Nucleus accumbens (tissue), 56 donors: ENCODE measurements around the gene DHH.
"Not testable (repeated sequence)": the region's sequence is repeated elsewhere in the genome, so short reads cannot be mapped to it uniquely, and the experiment has no call there.

Source experiments
- DNase-seq, 56 donors: peaks; one replicate each; lab custom pipeline; 2025; lab: John Stamatoyannopoulos, UW

Gene DHH

DNA sequence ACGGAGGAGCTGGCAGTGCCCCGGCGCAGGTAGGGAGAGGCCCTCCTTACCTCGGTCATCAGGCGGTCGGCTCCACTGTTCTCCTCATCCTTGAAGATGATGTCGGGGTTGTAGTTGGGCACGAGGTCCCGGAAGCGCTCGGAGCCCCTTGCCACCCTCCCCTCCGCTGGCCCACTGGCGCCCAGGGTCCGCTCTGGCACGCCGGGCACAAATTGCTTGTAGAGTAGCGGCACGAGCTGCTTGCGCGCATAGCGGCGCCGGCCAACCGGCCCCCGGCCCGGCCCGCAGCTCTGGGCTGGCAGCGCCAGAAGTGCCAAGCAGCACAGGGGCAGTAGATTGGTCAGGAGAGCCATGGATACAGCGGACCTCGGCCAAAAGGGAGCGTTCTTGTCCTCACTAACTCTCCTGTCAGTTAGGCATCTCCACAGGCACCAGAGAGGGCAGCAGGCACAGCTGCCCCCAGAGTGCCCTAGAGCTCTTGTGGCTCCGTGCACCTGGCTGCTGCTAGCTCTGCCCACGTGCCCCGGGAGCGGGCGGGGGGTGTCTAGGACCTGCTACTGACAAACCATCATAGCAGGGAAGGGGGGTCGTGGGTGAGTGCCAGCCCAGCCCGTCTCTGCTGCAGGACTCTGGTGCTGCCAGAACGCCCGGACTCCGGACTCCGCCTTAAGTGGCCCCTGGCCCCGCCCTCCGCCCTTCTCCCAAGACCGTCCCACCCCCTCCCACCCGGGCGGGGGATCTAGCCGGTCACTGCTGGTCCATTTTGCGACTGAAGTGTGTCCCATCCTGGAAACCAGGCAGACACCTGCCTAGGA, at the start of gene DHH:
Gene DHH (minus strand): TSS at position 642 of the 815 bp plus-strand sequence. CDS start 289 bp downstream, at position 353.
- DNase-seq, result peak in 11 of 56 donors; percentile 7 to 65 (median 28)

- DNase-seq, result no peak
These were observed 49.8 kb upstream of the DHH start for GRCh38 chr12:49144384-49144783.

DNA sequence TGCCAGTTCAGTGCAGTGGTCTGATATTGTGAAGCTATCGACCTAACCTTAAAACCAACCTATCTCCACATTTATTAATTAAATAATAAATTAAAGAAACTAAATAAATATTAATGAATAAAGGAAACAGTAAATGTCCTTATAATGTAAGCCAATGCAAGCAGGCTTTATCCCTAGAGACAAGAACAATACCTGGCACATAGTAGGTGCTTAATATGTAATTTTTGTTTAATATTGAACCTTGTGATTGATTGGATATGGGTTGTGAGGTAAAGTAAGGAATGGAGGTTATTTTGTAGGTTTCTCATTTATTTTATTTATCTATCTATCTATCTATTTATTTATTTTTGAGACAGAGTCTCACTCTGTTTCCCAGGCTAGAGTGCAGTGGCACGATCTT, 44.4 kb upstream of the DHH start:
- no peak for DNase-seq

GRCh38 chr12:49138587-49138986, 44.0 kb upstream of the DHH start:
- no peak for DNase-seq

- DNase-seq, result no peak
These were observed 42.9 kb upstream of the DHH start for GRCh38 chr12:49137476-49137875.

- DNase-seq, result not testable (repeated sequence)
These were observed 42.4 kb upstream of the DHH start for GRCh38 chr12:49136997-49137396.

DNA sequence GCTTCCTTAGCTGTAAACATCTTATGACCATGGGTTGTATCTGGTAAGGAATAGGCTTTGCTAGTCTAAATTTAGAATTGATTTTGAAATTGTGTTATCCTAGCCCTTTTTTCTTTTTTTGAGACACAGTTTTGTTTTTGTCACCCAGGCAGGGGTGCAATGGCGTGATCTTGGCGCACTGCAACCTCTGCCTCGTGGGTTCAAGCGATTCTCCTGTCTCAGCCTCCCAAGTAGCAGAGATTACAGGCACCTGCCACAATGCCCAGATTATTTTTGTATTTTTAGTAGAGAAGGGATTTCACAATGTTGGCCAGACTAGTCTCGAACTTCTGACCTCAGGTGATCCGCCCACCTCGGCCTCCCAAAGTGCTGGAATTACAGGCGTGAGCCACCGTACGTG, 39.0 kb upstream of the DHH start:
- DNase-seq, result no peak

GRCh38 chr12:49133014-49133413, 38.4 kb upstream of the DHH start:
- no peak for DNase-seq

GRCh38 chr12:49131894-49132461, 37.4 kb upstream of the DHH start:
- peak in 3 of 56 donors; percentile 3 to 7 (median 7) for DNase-seq

DNA sequence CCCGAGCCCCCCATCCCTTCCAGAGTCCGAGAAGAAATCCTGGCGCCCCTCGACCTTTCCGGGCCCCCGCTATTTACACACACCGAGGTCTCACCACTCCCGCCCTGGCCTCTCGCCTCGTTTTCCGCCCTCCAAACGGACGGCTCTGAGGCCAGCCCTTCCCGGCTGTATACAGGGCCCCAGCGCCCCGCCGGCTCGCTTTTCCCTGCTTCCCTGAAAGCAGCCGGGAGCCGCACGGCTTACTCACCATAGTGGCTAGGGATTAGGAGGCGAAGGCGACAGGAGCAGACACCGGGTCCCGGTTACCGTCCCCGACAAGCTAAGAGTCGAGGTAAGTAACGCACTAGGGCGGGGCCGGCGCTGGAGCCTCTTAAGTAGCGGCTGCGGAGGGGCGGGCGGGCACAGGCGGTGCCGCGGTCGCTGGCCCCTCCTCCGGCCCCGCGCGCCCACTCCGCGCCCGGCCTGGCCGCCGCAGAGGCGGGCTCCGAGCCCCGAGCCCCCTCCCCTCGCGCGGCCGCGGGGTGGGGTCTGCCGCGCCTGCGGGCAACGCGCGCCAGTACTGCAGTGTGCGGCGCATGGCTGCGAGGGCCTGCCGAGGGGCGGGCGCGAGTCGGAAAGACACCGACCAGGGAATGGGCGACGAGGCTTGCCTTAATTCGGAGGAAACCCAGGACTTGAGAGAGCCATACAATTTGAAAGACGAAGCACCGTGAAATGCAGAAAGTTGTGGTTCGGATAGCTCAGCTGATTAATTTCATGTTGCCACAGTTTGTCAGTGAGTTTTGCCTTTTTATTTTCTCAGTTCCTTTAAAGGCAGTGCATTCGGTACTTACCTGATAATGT, 36.7 kb upstream of the DHH start, which contains the start of gene TUBA1B:
Gene TUBA1B (minus strand): TSS at position 345 of the 843 bp plus-strand sequence. CDS start 95 bp downstream, at position 250.
- DNase-seq, result peak in 55 of 56 donors; percentile 51 to 95 (median 85)

- DNase-seq, result peak in 55 of 56 donors; percentile 52 to 93 (median 83)
These were observed 35.8 kb upstream of the DHH start for GRCh38 chr12:49130151-49131050.

DNA sequence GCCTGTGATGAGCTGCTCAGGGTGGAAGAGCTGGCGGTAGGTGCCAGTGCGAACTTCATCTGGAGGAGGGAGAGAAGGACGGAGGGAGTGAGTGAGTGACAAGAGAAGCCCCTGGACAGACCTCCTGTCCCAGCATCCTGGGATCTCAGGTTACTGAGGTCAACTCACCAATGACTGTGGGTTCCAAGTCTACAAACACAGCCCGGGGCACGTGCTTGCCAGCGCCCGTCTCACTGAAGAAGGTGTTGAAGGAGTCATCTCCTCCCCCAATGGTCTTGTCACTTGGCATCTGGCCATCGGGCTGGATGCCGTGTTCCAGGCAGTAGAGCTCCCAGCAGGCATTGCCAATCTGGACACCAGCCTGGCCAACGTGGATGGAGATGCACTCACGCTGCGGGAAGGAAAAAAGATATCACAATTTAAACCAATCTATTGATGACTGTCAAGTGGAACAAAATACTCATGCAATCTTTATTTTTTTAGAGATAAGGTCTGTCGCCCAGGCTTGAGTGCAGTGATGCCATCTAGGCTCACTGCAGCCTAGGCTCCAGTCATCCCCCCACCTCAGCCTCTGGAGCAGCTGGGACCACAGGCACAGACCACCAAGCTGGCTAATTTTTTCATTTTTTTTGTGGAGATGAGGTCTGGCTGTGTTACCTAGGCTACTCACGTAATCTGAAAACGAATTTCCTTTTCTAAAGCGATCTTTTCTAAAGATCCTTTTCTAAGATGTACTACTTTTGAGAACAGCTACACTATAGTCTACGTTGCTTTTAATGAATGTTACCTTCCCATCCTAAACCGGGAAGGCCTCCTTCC, 34.9 kb upstream of the DHH start:
- DNase-seq, result peak in 1 of 56 donors; percentile 9

- not testable (repeated sequence) for DNase-seq
These were observed 33.4 kb upstream of the DHH start for GRCh38 chr12:49127971-49128370.

- no peak for DNase-seq
These were observed 32.5 kb upstream of the DHH start for GRCh38 chr12:49126852-49127763.

GRCh38 chr12:49121047-49121696, 26.6 kb upstream of the DHH start:
- DNase-seq, result peak in 33 of 56 donors; percentile 5 to 69 (median 21)

GRCh38 chr12:49111206-49111605, 16.6 kb upstream of the DHH start:
- no peak for DNase-seq

DNA sequence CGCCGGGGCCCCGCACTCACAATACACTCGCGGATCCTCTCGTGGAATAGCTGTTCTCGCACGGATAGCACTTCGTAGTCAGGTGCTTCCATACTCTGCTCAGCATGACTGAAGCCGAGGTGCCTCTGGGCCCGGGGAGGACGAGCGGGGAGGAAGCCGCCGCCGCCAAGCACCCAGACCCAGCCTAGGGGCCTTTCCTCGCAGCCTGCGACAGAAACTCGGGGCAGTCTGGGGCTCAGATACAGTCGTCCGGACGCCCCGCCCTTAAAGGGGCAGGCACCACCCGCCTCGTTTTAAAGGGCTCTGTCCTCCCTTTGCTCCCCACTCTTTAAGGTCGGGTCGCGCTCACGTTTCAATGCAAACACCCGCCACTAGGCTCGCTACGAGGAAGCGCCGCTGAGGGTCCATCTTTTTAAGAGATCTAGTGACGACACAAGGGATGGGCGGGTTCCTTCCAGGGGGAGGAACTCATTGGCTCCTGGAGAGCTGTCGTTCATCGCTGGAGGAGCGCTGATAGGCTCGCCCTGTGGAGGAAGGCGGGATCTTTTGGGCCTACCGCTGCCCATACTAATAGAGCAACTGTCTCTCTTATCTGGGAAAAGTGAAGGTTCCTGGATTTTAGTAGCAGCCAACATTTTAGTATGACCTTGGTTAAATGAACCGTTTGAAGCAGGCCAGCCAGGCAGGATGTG, 16.0 kb upstream of the DHH start, which contains the start of gene LMBR1L:
Gene LMBR1L (minus strand): TSS at position 384 of the 692 bp plus-strand sequence. CDS start 292 bp downstream, at position 92.
- peak; percentile 50 to 97 (median 93) for DNase-seq
